Measurements from ENCODE around the gene HM13.

DNA sequence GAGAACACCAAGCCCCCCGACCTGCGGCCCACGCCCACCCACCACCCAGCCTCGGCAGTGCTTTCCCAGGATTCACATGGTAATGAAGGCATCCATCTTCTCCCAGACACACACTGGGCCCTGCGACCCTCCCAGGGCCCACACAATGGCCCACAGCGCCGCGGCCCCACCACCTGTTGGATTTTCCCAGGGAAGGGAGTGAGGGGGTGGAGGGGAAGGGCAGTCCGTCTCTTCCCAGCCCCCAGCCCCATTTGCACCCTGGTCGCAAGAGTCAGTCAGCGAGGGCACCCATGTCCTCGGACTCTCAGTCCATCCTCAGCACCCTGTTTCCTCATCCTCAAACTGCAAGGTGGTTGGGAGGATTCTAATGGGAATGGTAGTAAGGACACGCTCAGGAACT, 67.1 kb downstream of the HM13 start:
- TF ChIP-seq CTCF (conservative IDR thresholded peaks at IDR 0.05 in 1 of 2, IDR thresholded peaks at IDR 0.05 in 1 of 2; ENCODE audit: extremely low read depth in 1 of 2, insufficient read depth in 1 of 2, low read depth in 1 of 2, low read length in 2 of 2), result no peak
- no peak for TF ChIP-seq EZH2 (IDR thresholded peaks at IDR 0.05; ENCODE audit: borderline replicate concordance, low read length)
